HG03066 (cell line): ENCODE data around the gene IARS2.
"Not testable (repeated sequence)": the region's sequence is repeated elsewhere in the genome, so short reads cannot be mapped to it uniquely, and the experiment has no call there.

ENCODE experiments used
- ATAC-seq: cut with Tn5 transposase; IDR thresholded peaks from one replicate; pipeline ENCODE4 v1.9.1; 2021; ENCODE audit warnings: low read depth; ENCODE audit not compliant: unreplicated experiment

The IARS2 gene

DNA sequence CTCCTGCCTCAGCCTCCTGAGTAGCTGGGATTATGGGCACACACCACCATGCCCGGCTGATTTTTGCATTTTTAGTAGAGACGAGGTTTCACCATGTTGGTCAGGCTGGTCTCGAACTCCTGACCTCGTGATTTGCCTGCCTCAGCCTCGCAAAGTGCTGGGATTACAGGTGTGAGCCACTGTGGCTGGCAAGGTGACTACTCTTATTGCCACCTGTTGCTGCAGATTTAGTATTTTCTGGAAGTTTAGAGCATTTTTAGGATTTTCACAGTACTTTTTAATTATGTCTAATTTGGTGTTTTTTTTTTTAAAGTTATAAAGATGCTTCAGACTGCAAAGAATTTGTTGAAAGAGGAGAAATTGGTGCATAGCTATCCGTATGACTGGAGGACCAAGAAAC is 16.5 kb downstream of the IARS2 start:
- ATAC-seq = not testable (repeated sequence)

DNA sequence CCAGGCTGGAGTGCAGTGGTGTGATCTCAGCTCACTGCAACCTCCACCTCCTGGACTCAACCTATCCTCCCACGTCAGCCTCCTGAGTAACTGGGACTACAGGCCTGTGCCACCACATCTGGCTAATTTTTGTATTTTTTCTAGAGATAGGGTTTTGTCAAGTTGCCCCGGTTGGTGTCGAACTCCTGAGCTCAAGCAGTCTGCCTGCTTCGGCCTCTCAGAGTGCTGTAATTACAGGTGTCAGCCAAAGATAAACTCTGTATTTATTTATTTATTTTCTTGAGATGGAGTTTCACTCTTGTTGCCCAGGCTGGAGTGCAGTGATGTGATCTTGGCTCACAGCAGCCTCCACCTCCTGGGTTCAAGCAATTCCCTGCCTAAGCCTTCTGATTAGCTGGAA is 18.7 kb downstream of the IARS2 start:
- not testable (repeated sequence) for ATAC-seq

DNA sequence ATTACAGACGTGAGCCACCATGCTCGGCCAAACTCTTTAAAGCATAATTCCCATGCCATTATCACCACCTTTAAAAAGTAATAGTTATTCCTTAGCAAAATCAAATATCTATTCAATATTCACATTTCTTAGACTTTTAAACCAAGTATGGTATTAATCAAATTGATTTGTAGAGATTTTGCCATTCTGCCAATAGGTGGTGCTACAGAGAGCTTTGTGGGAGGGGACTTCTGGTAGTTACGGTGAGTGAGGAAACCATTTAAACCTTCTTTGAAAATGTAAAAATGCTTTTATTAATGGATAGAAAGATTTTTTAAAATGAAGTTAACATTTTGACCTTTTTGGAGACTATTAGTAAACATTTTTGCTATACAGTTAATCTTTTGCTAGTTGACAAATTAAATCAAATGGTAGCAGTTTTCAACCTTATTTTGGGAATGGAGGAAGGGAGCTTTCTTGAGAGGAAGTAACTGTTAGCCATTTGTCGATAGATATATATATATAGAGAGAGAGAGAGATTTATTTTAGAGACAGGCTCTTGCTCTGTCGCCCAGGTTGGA is 19.3 kb downstream of the IARS2 start:
- no peak for ATAC-seq

DNA sequence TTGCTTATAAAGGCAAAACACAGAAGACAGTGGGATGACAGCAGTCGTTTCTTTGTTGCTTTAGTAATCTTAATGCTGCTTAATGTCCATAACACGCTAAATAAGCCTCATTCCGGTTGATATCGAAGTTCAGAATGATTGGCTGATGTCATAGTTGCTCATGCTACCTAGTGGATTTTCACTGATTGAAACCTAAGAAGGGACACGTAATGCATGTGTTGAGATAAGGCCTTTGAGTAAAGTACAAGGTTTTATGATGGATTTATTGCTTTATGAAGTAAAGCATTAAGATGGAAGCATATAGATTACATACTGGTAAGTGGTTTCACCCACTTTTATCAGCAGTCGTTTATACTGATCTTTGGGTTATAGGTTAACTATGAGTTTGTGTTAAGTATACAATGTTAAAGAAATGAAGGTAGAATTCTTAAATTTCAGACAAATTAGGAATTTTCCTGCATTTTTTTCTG is 25.1 kb downstream of the IARS2 start:
- no peak for ATAC-seq

DNA sequence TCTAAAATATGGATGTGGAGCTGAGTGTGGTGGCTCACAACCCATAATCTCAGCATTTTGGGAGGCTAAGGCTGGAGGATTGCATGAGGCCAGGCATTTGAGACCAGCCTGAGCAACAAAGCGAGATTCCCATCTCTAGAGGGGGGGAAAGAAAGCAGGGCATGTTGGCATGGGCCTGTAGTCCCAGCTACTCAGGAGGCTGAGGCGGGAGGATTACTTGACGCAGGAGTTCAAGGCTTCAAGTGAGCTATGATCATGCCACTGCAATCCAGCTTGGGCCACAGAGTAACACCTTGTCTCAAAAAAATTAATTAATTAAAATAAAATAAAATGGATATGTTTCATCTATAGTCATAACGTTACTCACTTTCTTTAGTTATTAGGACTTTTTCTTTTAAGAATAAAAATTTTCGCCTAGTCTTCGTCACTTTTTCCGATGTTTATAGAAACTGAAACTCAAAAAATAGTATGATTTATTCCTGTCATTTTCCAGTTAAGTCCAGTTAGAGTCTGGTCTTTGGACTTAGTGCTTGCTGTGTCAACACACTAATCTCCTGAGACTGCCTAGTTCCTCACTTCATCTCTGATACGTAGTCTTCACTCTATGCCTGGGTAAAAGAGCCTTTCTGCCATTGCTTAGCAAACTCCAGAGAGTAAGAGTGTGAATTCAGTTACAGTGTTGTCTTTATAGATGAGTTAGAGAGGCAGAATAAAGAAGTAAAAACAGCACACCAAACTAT is 28.0 kb downstream of the IARS2 start:
- ATAC-seq = no peak

DNA sequence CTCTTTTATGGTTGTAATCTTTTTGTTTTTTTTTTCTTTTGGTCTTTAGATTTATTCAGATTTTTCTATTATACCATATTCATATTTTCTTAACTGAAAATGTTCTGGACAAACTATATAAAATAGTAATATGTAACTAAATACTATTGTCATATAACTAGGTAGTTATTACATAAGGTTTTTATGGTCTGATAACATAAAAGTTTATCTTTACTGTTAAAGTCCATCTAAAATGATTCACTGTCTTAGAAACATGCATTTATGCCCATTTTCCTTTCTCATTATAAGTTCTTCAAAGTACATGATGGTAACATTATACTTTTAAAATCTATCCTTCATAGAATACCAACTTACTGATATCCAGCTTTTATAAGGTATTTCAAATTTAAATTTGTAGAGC is 29.1 kb downstream of the IARS2 start:
- no peak for ATAC-seq

DNA sequence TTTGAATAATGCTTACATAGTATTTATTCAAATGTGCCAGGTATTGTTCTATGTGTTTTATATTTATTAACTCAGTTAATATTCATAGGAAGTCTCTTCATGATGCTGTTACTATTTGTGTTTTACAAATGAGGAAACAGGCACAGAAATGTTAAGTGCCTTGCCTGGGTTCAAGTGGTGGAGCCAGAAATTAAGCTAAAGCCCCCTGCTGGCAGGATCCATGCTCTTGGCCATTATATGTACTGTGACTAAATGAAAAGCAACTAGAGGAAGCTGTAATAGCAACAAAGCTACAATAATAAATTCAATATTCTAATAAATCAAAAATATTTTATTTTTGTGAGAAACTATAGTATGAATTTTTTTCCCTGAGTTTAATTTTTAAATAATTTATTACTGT is 30.0 kb downstream of the IARS2 start:
- no peak for ATAC-seq

DNA sequence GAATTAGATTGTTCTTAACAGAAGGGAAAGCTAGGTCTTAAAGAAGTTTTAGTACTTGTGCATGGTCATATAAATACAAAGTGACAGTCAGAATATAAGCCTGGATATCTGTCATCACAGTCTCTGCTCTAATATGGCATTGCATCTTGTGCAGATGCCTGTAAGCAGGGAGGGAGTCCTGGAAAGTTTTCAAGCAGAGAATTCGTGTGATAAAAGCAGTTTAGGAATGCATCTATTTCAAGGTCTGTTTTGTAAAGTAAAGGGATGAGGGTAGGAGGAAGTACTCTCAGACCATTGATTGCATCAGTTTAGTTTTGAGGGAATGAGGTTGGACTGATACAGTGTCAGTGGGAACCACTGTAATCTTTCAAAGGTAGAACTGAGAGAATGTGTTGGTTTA is 30.6 kb downstream of the IARS2 start:
- ATAC-seq = no peak

DNA sequence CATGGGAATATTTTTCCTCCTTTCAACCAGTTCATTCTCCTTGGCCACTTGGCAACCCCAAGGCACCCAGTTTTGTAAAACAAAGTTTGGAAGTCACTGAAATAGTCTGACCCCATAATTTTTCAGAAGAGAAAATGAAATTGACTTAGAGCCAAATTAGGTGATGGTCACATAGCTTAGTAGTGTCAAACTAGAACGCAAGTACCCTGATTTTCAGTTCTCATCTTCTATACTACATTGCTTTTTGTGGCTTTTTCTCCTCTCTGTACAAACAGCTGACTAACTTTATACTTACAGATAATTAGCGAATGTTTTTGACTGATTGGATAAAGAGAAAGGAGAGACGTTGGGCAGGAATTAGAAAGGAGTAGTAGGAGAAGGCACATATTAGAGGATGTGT is 33.1 kb downstream of the IARS2 start:
- no peak for ATAC-seq

DNA sequence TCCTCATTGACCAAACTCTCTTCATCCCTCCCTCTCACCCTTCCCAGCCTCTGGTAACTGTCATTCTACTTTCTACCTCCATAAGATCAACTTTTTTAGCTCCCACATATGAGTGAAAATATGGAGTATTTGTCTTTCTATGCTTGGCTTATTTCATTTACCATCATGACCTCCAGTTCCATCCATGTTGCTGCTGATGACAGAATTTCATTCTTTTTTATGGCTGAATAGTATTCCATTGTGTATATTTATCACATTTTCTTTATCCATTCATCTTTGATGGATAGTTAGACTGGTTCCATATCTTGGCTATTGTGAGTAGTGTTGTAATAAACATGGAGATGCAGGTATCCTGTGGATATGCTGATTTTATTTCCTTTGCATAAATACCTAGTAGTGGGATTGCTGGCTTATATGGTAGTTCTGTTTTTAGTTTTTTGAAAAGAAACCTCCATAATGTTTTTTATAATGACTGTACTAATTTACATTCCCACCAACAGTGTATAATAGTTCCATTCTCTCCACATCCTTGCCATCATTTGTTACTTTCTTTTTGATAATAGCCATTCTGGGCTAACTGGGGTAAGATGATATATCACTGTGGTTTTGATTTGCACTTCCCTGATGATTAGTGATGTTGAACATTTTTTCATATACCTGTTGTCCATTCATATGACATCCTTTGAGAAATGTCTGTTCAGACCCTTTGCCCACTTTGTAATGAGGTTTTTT is 35.7 kb downstream of the IARS2 start:
- no peak for ATAC-seq

DNA sequence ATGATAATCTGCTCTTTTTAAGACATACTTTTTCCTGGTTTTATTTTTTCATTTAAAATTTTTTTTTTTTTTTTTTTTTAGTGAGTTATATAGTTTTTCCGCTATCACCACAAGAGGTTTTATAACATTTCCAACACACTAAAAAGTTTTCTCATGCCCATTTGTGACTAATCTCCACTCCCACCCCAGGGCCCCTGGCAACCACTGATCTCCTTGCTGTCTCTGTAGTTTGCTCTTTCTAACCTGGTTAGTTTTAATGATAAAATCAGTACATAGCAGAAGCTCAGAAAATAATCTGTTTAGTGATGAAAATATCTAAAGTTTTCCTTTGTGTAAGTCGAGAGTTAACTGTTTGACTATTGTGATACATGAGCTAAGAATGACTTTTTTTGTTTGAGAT is 41.8 kb downstream of the IARS2 start:
- ATAC-seq = no peak

DNA sequence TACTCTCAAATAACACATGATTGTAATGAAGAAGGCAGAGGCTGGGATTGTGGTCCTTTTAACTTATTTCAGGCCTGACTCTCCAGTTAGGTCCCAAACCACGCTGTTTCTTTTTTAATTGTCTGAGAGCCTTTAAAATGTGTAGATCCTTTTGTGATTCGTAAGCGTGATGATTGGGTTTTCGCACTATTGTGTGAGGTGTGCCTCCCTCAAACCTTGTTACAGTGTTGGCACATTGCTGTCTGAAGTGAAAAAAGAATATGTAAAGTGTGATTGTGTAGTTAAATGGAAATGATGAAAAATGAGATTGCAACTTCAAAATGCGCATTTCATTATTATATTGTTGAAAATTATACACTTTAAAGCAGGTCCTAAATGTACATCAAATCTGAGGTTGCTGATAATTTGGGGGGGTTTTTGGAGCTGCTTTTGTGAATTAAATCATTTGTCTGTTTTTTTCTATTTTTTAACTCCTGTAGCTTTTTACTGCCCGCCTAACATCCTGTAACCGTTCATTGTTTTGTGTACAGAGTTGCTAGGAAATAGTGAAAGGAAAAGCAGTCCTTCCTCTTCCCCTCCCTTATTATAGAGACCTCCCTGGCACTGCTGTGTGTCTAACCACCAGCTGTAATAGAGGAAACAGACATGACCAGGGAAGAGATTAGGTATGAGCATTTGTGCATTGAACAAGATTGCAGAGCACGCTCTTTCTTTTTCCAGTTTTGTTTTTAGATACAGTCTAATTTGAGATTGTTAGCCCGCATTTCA is 43.3 kb downstream of the IARS2 start:
- ATAC-seq = no peak

DNA sequence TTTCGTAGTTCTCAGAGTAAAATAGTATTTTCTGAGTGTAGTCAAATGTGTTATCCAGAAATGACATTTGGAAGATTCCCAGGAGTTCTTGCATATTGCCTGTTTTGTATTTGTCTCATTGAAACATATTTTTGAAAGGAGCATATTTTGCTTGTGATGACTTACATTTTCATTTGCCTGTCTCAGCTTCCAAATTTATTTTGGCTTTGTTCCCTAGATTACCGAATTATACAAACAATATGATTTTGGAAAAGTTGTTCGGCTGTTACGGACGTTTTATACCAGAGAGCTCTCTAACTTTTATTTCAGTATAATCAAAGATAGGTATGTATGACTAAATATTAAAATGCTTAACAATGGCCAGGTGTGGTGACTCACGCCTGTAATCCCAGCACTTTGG is 46.0 kb downstream of the IARS2 start:
- no peak for ATAC-seq

DNA sequence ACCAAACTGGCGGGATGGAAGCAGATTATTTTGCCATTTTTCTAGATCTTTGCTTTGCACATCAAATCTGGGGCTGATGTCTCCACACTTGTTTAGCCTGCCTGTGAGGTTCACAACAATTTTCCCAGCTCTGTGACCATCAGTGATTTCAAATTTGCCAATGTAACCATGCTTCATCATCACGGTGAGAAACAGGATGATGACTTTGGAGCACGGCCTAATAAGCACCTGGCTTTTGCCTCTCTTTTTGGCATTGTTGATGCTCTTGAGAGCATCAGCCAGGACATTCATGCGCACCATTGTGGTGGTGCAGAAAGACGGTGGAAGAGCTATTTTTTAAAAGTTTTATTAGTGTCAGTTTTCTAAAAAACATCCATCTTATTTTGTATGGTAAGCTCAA is 50.1 kb downstream of the IARS2 start:
- no peak for ATAC-seq

DNA sequence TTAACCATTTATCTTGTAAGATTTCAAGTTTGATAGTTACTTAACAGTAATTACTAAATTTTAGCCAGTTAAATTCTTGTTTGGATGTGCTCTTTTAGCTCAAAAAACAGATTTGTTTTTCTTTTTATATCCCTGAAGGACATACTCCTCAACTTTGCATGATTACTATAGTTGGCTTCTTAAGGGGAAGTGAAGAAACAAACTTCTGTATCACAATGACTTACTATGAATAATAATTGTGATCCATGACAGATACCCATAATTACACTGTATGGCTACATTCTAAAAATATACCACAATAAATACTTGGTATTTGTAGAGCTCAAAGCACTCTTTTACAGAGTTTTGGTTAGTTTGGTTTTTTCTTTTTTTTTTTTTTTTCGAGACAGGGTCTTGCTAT is 55.8 kb downstream of the IARS2 start:
- ATAC-seq = no peak

DNA sequence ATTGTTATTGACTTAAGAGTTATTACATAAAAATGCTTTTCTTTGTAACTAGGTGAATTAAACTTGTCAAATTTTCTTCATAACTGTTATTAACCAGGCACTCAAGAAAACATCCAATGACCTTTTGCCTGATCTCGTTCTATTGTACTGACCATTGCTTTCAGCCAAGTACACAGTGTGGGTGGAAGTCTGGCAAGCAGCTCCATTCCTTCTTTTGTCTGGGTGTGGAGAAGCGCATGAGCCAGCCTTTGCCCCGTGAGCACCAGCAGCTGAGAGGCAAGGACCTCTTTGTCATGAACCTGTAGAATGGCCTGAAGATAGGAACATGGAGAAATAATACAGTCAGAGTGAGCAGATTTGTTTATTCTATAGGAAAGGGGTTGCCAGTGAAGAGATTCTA is 57.5 kb downstream of the IARS2 start:
- no peak for ATAC-seq

DNA sequence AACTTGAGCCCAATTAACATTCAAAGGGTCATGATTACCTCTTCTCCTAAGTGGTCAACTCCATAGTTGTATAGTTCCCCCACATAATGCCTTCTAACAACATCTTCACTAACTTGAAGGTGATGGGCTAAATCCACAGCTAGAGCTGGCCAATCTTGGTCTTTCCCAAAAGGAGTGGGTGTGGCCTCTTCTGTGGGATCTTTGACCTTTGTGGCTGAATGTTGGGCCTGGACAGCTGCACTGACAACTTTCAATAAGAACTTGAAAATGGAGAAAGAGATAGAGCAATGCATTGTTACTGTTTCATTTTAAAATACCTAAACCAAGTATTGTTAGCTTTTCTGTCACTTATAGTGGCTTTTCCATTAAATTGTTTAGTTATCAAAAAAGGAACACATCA is 59.2 kb downstream of the IARS2 start:
- no peak for ATAC-seq

DNA sequence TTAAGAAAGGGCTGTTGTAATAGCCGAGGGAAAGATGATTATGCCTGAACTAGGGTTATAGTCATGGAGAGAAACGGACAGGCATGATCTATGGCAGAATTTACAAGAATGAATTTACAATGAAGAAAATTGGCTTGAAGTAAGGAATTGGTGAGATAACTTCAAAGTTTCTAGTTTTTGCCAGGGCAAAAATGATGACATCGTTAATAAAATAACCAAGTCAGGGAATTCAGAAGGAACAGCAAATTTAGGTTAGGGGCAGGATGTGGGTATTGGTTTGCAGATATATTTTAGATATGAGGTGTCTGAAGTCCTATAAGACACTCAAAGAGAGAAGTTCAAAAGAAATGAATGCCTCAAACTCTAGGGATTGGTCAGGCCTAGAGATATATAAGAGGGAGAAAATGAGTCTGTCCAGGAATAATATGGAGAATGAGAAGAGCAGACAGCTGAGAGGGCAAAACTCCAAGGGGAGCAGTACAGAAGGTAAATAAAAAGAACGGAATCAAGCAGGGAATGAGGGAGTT is 62.8 kb downstream of the IARS2 start:
- ATAC-seq = no peak

DNA sequence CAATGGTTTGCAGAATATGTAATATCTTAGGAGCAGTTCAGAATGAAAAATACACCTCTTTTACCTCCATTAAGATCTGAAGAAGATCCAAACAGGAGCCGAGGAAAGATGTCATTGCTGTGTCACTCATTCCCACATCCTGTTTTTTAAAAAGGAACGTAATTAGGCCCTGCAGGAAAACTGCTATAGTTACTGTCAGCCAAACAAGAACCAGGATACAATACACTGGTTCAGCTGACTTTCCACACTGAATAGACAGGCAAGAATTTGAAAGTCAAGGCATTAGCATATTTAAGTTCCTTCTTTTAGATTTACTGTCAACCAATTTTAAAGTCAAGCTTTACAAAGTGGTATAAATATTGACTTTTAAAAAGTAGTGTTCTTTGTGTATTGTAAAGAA is 63.8 kb downstream of the IARS2 start:
- ATAC-seq = no peak

DNA sequence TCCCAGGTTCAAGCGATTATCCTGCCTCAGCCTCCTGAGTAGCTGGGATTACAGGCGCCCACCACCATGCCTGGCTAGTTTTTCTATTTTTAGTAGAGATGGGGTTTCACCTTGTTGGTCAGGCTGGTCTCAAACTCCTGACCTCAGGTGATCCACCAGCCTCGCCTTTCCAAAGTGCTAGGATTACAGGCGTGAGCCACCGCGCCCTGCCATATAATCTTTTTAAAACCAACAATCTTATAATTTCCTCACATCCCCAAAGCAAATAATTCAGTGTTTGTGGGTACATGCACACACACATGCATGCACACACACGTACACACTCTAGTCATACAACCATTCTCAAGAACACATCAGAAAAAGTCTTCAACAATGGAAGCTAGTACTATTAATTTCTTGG is 64.6 kb downstream of the IARS2 start:
- ATAC-seq = not testable (repeated sequence)

DNA sequence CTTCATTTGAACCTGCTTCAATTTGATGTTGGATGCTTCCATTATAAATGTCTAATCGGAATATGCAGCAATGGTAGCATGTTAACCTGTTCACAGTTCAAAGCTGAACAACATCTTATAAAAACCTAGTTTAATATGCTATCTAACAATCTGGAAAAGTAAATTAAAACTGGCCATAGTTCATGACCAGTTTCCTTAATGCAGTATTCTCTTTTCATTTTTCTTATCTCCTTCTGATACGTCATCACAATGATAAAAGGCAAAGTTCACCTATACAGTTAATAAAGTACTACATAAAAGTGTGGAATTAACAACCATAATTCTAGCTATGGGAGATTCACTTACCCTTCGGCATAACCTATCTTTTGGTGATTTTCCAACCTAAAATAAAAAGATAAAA is 65.1 kb downstream of the IARS2 start:
- ATAC-seq = no peak
